Heart left ventricle (tissue), 13 donors: Measurements from ENCODE around the gene IQGAP2.

ENCODE experiments used
- POLR2A ChIP-seq, 2 donors: fragments of 450-650 bp; IDR thresholded peaks; one replicate each; pipeline ENCODE4 v1.6.1; 2017; ENCODE audit warnings: antibody characterized with exemption in 2 of 2, mild to moderate bottlenecking in 2 of 2, moderate library complexity in 2 of 2
- TF ChIP-seq, protein P1 (sequence below), 12 donors: fragments of 200-600 bp; sonication (generic) in 4 of 12; IDR thresholded peaks; one replicate each; pipeline versions ENCODE4 v1.5.0 to v1.8.0; 2018 to 2022; ENCODE audit warnings: antibody characterized with exemption in 12 of 12, mild to moderate bottlenecking in 5 of 12
- donor health status: ischemic (EF 13 %, LVEDD 7.1; RV severe dilation, severe dysfunction).
- donor health status: DM: no; HTN: yes; CAD: no.
- donor health status: DM: no; HTN: no; CAD: no.
- donor health status: ischemic (EF 25% LVEDD 6.9; RV normal size, moderate dysfunction).
- donor health status: ischemic (EF 25% LVEDD 5.7; RV mildly dilated, moderate dysfunction).
- donor health status: ischemic (EF 35%, LVEDD 5.7; RV mildly dilated, moderate dysfunction).
- donor health status: nonischemic (EF 11% LVEDD 7.7; RV severe dilation, severe dysfunction).
- donor health status: DM: yes; HTN: yes; CAD: no.
- donor health status: PGD.
- donor health status: ischemic (EF 29% LVEDD 5.4; RV normal size, mild dysfunction).
- donor health status: nonischemic (EF 23%, LVEDD 6.1; RV moderate dilation, normal function).

DNA sequence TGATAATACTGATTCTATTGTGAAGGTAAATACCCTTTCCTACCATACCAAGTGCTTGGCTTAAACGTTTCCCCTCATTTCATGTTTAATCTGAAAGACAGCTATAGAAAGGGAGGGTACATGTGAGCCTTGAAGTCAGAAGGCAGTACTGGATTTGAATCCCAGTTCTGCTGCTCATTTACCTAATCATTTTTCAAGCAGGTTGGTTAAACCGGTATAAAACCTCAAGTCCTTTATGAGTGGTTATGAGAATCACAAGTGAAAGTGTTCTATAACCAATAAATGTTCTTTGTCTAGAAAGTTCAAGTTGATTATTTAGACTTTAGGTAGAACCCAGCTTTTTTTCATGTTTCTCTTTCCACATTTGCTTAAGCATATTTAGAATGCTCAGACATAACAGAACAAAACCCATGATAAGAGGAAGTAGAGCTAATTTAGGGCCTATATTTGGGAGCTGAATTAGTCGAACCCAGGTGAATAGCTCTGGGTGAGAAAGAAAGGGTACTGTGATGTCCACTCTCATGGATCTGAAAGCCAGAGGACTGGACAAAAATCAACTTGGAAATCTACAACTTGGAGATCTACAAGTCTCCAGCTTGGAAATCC, 249.8 kb downstream of the IQGAP2 start:
- TF ChIP-seq POLR2A (IDR thresholded peaks at IDR 0.05), result no peak
- TF ChIP-seq, protein P1, sequence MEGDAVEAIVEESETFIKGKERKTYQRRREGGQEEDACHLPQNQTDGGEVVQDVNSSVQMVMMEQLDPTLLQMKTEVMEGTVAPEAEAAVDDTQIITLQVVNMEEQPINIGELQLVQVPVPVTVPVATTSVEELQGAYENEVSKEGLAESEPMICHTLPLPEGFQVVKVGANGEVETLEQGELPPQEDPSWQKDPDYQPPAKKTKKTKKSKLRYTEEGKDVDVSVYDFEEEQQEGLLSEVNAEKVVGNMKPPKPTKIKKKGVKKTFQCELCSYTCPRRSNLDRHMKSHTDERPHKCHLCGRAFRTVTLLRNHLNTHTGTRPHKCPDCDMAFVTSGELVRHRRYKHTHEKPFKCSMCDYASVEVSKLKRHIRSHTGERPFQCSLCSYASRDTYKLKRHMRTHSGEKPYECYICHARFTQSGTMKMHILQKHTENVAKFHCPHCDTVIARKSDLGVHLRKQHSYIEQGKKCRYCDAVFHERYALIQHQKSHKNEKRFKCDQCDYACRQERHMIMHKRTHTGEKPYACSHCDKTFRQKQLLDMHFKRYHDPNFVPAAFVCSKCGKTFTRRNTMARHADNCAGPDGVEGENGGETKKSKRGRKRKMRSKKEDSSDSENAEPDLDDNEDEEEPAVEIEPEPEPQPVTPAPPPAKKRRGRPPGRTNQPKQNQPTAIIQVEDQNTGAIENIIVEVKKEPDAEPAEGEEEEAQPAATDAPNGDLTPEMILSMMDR (IDR thresholded peaks at IDR 0.05), result no peak
